HG02759 (cell line): ENCODE data around the gene GPX8.

Experiments
- ATAC-seq: cut with Tn5 transposase; IDR thresholded peaks from one replicate; pipeline ENCODE4 v1.9.1; 2021; ENCODE audit warnings: mild to moderate bottlenecking, moderate library complexity; ENCODE audit not compliant: unreplicated experiment

GPX8 gene, protein sequence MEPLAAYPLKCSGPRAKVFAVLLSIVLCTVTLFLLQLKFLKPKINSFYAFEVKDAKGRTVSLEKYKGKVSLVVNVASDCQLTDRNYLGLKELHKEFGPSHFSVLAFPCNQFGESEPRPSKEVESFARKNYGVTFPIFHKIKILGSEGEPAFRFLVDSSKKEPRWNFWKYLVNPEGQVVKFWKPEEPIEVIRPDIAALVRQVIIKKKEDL

DNA sequence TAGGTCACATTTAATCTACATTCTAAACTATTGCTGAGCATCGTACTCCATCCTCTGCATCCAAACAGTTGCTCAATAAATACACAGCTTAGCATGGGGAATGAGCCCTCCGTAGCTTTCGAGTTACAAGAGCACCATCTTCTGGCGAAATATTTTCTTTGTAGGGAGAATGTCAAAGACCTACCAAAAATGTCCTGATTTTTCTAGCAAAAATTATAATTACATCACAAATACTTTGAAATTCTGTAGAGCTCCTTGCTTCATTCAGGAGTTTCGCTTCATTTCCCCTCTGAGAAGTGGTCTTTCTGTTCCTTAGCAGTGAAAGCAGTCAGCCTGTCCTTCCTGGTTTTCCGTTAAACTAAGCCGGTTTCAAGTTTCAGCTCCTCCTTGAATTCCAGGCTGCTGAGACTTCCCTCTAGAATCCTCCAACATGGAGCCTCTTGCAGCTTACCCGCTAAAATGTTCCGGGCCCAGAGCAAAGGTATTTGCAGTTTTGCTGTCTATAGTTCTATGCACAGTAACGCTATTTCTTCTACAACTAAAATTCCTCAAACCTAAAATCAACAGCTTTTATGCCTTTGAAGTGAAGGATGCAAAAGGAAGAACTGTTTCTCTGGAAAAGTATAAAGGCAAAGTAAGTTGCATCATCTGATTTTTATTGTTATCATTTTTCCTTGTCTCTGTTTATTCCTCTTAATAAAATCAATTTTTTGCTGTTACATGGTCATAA is at the start of gene GPX8:
GPX8 (plus strand) TSS at position 409 of the 730 bp plus-strand sequence; CDS start at position 431, 22 bp downstream.
- ATAC-seq, result no peak

DNA sequence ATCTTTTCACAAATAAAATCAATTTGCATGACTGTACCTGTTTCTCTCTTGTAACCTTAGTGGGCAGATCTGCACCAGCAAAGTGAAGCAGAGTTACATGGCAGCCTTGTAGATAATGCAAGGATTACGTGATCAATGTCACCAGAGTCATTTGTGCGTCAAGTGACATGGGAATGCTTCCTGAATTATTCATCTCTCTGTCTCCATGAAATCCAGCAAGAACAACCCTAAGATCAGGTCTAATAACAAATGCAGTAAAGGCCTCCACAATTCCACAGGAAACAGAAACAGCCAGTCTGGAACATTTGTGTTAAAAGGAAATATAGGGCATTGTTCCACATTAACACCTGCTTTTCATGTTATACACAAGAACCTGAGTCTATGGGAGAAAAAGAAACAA is 49.8 kb upstream of the GPX8 start:
- no peak for ATAC-seq

DNA sequence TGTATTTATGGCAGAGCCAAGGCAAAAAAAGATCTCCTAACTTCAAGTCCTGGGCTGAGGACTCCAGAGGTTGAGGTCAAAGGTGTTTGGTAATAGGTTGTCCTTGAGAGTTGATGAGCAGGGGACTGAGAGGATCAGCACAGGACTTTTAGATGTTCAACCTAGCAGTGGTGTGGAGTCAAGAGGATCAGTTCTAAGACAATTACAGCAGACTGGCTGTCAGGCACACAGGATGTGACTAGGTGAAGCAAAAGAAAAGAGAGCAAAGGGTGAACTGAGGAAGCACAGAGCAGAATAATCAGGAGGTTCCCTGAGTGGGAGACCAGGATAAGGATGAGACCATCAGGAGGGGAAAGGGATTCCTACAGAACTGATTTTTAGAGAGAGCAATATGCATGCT is 46.6 kb upstream of the GPX8 start:
- no peak for ATAC-seq

DNA sequence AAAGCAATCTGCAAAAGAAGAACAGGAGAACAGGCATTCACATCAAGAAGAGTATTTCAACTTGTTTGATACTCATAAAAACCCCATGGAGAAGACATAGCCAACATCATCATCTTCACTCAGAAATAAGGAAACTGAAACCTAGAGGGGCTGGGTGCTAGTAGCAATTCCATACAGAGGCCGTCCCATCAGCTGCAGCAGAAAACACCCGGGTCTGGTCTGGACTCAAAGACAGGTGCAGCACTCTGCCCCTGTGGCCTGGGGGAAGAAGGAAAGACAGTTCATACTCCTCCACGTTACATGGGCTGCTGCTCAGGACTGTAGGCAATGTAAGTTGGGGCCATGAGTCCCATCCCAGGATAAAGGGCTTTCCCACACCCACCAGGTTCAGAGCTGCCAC is 45.9 kb upstream of the GPX8 start:
- ATAC-seq, result no peak

DNA sequence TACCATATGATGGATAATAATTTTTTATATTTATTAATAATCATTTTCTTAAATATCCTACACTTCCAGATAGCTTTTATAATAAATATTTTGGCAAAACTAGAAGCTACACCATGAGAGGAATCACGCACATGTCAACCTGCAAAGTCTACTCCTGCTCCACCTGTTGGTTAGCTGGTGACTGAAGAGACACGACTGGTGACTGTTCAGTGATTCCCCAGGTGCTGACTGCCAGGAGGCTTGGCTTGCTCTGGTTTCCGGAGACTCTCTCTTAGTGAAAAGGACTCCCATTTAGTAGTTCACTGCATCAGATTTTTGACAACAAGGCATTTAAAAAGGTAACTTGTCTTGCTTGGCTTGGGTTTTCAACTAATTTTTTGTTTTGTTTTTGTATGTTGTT is 36.6 kb upstream of the GPX8 start:
- ATAC-seq, result no peak

DNA sequence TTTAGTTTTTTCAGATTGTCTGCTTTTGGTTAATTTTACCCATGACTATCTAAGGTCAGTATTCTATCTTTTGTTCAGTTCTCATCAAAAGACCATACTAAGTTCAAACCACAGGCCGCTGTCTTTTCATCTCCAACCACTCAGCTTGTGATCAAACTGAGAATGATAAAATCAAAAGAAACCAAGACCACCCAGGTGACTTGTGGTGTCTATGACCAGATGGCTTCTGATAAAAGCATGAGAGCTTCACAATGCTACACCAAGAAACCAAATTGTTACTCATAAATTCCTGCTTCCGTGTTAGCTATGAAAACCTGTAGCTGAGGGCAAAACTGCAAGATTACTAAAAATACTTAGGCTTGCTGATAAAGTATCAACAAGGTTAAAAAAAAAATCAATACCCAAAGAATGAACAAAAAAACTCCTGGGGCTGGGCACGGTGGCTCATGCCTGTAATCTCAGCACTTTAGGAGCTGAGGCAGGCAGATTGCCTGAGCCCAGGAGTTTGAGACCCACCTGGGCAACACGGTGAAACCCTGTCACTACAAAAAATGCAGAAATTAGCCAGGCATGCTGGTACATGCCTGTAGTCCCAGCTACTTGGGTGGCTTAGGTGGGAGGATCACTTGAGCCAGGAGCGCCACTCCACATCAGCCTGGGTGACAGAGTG is 25.8 kb upstream of the GPX8 start:
- ATAC-seq, result no peak

DNA sequence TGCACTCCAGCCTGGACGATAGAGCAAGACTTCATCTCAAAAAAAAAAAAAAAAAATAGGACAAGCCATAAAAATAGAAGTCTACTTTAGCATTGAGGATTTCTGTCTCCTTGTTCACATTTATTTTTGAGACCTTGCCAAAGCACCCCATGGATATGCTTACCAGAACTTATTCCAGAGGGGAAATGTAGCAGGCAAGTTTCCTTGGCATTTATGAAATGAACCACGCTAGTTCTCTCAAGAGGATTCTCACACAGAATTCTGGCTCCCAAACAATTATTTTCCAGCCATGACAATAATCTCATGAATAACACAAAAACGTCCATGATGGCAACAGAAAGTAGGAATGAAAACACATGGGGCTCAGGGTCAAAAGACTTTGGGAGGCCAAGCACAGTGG is 23.4 kb upstream of the GPX8 start:
- ATAC-seq, result no peak

DNA sequence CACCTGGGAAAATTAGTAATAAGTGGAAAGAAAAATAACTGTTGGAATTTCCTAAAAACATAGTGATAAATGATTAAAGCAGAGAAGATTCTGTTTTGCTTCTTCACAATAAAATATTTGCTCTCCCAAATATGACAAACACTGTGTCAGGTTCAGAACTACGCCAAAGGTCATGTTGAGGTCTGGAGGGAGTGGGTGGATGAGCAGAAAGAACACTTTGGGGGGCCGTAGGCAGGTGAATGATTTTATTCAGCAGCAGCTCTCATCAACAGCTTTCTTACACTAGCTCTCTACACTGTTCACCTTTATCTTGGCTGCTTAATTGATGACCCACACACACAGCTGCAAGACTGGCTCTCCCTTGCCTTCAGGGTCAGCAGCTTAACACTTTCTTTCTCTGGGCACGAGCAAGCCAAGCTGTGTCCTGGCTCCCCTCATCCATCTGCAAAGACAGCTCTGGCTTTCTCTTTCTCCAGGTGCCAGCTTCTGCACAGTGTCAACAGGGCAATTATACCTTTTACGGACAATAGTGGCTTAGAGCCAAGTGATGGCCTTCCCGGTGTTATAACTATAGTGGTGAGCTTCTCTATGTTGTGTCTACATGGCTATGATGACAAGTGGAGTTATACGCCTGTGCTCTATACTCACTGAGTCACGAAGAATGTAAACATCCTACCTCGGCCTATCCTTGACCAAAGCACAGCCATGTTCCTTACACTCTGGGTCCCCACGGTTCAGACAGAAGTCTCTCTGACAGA is 18.9 kb upstream of the GPX8 start:
- no peak for ATAC-seq

DNA sequence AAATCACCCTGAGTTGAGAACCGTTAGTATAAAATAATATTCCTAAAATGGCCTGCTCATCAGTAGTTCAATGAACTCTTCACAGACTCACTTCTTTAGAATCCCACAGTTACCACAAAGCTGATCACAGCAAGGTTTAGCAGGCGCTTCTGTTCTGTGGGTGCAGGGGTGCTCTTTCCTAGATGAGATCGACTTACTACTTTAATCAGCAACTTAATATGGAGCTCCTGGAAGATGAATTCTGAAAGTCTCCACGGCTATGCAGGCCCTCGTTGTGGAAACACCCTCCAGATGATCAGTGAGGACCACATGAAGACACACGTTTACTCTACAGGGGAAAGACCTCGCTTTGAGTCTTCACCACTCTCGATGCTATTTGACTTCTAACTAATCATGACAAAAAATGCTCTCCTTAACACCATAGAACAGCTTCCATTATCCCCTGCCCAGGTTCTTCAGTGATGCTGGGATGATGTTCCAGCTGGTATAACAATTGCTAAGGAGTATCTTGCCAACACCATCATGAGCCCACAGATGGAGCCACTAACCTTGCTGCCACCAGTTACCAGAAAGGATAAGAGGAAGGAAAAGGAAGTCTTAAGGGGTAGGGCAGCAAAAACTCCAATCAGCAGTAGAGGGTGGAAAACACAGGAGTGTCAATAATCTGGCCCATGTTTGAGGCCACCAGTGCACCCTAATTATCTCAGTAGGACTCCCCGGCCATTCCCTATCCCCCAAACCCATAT is 17.9 kb upstream of the GPX8 start:
- ATAC-seq, result no peak

DNA sequence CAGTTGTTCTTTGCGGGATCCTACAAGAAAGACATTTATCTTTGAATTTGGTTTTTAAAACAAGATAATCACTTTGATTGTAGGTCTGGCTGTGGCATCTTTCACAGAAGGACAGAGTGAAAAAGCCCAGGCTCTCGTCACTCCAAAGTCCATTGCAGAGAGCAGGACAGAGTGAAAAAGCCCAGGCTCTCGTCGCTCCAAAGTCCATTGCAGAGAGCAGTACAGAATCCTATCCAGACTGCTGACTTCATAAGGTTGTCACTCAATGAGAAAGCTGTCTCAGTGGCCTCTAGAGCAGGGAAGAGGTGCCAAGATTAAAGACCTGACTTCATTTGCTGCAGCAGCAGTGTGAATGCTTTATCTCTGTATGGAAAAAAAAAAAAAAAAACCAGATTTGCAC is 16.3 kb upstream of the GPX8 start:
- no peak for ATAC-seq

DNA sequence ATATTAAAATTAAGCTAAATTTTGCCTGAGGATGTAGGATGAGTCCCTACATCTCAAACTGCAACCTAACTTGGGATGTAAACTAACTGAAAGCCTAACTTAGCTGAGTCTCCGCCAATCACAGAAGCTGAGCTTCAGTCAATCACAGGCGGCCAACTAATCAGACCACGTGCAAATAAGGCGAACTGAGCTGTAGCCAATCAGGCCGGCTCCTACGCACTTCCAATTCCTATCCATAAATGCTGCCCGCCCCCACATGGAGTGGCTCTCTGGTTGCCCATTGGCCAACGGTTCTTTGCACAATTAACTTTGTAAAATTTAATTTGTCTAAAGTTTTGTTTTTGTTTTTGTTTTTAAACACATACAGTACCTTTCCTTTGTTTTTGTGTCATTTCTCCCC is 13.9 kb upstream of the GPX8 start:
- no peak for ATAC-seq

DNA sequence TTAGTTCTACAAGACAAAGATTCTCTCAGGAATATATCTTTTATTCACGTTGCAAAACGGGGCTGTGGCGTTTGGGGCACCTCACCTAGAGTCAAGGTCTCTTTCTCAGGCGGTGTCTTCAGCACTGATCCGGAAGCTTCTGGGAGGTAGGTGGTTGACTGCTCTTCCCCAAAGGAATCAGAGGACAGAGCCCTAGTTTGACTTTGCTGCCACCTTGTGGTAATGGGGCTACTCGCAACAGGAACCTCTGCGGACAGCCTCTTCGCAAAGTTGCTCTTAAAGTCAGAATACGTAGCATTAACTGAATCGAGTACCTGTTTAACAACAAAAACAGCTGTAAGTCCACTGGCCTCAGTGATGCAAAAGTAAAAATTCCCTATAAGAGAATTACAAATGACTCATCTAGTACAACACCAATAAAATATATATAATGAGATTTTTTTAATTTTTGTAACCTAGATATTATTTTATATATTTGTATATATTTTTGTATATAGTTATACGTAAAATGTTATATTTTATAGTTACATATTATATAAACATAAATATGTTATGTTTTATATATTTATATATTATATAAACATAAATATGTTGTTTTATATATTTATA is 13.3 kb upstream of the GPX8 start:
- peak; percentile 87 for ATAC-seq

DNA sequence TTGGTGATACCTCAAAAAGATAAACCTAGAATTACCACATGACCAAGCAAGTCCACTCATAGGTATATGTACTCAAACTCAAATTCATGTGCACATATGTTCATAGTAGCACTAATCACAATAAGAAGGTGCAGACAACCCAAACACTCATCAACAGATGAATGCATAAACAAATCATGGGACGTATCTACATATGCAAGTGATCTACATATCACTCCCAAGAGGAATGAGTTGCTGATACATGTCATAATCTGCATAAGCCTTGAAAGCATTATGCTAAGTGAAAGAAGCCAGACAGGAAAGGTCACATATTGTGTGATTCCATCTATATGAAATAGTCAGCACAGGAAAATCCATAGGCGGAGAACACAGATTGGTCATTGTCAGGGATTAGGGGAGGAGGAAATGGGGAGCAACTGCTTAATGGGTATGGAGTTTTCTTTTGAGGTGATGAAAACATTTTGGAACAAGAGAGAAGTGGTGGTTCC is 10.6 kb upstream of the GPX8 start:
- no peak for ATAC-seq

DNA sequence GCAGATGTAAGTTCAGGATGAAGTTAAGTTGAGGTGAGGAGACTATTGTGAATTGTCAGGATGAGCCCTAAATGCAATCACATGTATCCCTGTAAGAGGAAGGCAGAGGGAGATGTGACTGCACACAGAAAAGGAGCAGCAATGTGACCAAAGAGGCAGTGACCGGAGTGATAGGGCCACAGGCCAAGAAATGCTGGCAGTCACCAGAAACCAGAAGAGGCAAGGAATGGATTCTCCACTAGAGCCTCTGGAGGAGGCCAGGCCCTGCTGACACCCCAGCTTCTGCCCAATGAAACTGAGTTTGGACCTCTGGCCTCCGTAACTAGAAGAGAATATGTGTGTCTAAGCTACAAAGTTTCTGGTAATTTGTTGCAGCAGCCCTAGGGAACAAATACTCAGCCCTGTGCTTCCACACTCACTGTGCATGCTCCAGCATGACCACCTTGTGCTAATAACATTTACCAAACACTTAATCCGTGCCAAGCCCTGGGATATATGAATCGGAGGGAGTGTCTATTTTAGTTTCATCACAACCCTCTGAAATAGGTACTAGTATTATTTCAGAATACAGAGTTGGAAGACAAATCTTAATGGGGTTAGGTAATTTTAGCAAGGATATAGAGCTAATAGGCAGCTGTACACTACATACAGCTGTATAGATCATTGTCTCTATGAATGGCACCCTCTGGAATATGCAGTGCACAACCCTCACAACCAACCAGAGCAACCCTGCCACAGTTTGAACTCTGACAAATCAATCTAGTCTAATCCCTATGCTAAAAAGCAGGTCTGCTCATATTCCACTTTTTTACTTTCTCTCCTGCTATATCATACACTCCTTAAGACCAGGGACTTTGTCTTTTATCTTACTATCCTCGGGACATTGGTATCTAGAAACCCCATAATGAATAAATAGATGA is 7.8 kb upstream of the GPX8 start:
- no peak for ATAC-seq

DNA sequence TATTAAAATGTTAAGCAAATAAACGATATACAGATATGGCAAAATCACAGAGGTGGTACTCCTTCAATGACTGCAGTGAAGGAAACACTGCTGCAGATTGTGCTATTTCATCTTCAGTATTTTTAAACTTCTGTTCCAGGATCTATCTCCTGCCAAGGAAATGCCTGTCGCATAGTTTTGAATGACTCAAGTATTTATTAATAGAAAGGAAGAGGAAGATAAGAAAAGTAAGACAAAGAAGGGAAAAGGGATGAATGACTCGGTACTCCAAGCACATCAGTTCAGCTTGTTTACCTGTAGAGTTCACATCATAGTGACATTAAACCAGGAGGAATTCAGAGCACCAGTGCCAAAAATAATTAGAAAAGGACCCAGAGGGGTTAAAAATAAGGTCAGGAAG is 5.1 kb upstream of the GPX8 start:
- ATAC-seq, result no peak

DNA sequence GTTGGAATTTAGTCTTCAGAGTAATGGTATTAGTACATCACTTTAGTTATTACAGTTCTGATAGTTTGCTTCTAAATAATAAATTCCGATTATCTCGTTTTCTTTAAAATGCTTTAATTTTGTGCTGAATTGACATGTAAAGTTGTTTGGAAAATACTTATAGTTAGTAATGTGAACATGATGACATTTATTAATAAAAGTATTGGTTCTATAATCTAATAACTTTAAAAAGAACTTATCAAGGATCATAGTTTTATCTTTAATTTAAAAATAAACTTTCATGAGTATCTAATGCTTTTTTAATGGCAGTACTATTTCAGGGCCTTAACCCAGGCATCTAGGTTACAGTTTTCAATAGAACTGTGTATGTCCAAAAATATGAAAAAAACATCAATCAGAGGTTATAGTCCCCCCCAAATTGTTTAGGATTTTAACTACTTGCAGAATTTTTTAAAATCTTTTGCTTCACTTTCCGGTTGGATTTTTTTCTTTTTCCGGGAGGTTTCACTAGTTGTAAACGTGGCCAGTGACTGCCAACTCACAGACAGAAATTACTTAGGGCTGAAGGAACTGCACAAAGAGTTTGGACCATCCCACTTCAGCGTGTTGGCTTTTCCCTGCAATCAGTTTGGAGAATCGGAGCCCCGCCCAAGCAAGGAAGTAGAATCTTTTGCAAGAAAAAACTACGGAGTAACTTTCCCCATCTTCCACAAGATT is 680 bp downstream of the GPX8 start:
- ATAC-seq, result no peak

DNA sequence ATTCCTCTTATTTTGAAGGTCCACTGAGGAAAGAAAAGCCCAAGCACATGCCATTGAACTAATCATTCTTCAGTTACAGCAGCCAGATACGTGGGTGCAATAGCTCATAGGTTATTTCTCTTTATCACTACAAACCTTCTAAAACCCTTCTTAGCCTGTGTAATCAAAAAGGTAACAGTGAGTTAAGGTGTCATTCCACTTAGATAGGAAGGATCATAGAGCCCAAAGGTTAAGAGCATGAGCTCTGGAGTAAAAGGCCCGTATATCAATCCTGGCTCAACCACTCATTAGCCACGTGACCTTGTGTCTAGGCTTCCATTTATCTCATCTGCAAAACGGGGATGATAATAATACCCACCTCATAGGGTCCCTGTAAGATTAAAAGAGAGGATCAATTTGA is 2.7 kb downstream of the GPX8 start:
- ATAC-seq, result no peak

DNA sequence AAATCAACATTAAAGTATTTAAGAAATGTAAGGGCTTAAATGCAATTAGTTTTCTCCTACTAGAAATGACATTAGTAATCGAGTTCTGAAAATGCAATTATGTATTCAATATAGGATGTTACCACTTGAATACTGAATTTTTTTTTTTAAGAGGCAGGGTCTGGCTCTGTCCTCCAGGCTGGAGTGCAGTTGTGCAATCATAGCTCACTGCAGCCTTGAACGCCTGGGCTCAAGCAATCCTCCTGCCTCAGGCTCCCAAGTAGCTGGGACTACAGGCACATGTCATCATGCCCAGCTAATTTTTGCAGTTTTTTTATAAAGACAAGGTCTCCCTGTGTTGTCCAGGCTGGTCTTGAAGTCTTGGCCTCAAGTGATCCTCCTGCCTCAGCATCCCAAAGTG is 11.5 kb downstream of the GPX8 start:
- ATAC-seq, result no peak
